ENCODE results near the gene TET3. TPM values are rescaled to one million over a fixed set of nuclear protein-coding genes. Genes with fewer than 3 reads are reported as not detected.

The TET3 gene
- total and polyA plus RNA-seq, 2 experiments from 2014 or later = 3.6 to 19.9 TPM

- H3K27ac Mint-ChIP-seq = no peak overlapping the region
- Histone ChIP-seq H3K4me1 (ENCODE audit: insufficient read depth) (no peaks in the 10 kb centered on the region), H3K27ac (ENCODE audit: low read depth) (no peak overlapping the region), H4K20me1 (replicated peaks; ENCODE audit: insufficient read depth) (peaks cover 32% of the 10 kb centered on the region), H3K27me3 (ENCODE audit: insufficient read depth) (no peaks in the 10 kb centered on the region), H2AFZ (no peak overlapping the region), H3K36me3 (ENCODE audit: insufficient read depth) (peaks cover 36% of the 10 kb centered on the region), H3K4me3 (no peak overlapping the region), H3K4me2 (no peak overlapping the region), H3K79me2 (replicated peaks; ENCODE audit: insufficient read depth) (peaks cover 55% of the 10 kb centered on the region), H3K9me2 (ENCODE audit: insufficient read depth) (no peaks in the 10 kb centered on the region), H3F3A (replicated peaks; ENCODE audit: low read depth) (no peaks in the 10 kb centered on the region)
- H3K27me3 Mint-ChIP-seq (ENCODE audit: insufficient read depth, low read depth, poor library complexity) = no peaks in the 10 kb centered on the region
- H3K36me3 Mint-ChIP-seq (ENCODE audit: low read depth) = peaks cover 45% of the 10 kb centered on the region
- no peak for ATAC-seq
- H3K4me3 Mint-ChIP-seq = no peak overlapping the region
- TF ChIP-seq ZNF114 (CRISPR knock-in tag; IDR thresholded peaks at IDR 0.05) = no peak
- TF ChIP-seq CREB1 (CRISPR knock-in tag; IDR thresholded peaks at IDR 0.05; ENCODE audit: low read depth) = no peak
- TF ChIP-seq ETS1 (IDR thresholded peaks at IDR 0.05) = no peak
- no peak for TF ChIP-seq REST (IDR thresholded peaks at IDR 0.05; ENCODE audit: unreplicated experiment)
- TF ChIP-seq JUNB (IDR thresholded peaks at IDR 0.05; ENCODE audit: unreplicated experiment) = no peak
- TF ChIP-seq ZNF462 (CRISPR knock-in tag; IDR thresholded peaks at IDR 0.05) = no peak
- no peak for TF ChIP-seq ZNF331 (CRISPR knock-in tag; IDR thresholded peaks at IDR 0.05; ENCODE audit: low read depth)
- no peak for TF ChIP-seq NANOG (IDR thresholded peaks at IDR 0.05; ENCODE audit: borderline replicate concordance)
- no peak for TF ChIP-seq POLR2AphosphoS5 (IDR thresholded peaks at IDR 0.05; ENCODE audit: low read depth)
- no peak for TF ChIP-seq STAT1 (IDR thresholded peaks at IDR 0.05; ENCODE audit: unreplicated experiment)
- TF ChIP-seq CTCF (conservative IDR thresholded peaks at IDR 0.05; ENCODE audit: low read depth in 2 of 2) = no peak
- TF ChIP-seq EZH2phosphoT487 (IDR thresholded peaks at IDR 0.05; ENCODE audit: unreplicated experiment) = no peak
- TF ChIP-seq EZH2 (IDR thresholded peaks at IDR 0.05; ENCODE audit: low read depth, unreplicated experiment) = no peak
- H3K4me1 Mint-ChIP-seq = no peaks in the 10 kb centered on the region
- no peaks in the 10 kb centered on the region for H3K9me3 Mint-ChIP-seq
- no peak for DNase-seq (ENCODE audit: low spot score)
These were observed 38.5 kb upstream of the TET3 start for GRCh38 chr2:73946215-73946614.
